NCI-H187 treated with DMSO at 0.1 percent for 48 hours (cell line): ENCODE measurements around the gene B4GALT7.
"Not testable (repeated sequence)": the region's sequence is repeated elsewhere in the genome, so short reads cannot be mapped to it uniquely, and the experiment has no call there.

Experiments used
- DNase-seq: peaks from one replicate; lab custom pipeline; 2025; lab: John Stamatoyannopoulos, UW

B4GALT7 gene

GRCh38 chr5:177609076-177610059 is 9.4 kb downstream of the B4GALT7 start:
- DNase-seq = no peak

GRCh38 chr5:177610131-177610769 is 10.3 kb downstream of the B4GALT7 start:
- no peak for DNase-seq

GRCh38 chr5:177610770-177611445 is 11.0 kb downstream of the B4GALT7 start:
- no peak for DNase-seq

- no peak for DNase-seq
These were observed 11.7 kb downstream of the B4GALT7 start for GRCh38 chr5:177611446-177612214.

- DNase-seq = no peak
These were observed 12.3 kb downstream of the B4GALT7 start for GRCh38 chr5:177612215-177612673.

GRCh38 chr5:177620560-177620959 is 20.6 kb downstream of the B4GALT7 start:
- DNase-seq = no peak

GRCh38 chr5:177624172-177624571 is 24.2 kb downstream of the B4GALT7 start:
- DNase-seq = not testable (repeated sequence)

- not testable (repeated sequence) for DNase-seq
These were observed 30.3 kb downstream of the B4GALT7 start for GRCh38 chr5:177630186-177630585.

GRCh38 chr5:177634912-177635311 is 35.0 kb downstream of the B4GALT7 start:
- not testable (repeated sequence) for DNase-seq

GRCh38 chr5:177645462-177645861 is 45.5 kb downstream of the B4GALT7 start:
- DNase-seq = not testable (repeated sequence)

- not testable (repeated sequence) for DNase-seq
These were observed 51.3 kb downstream of the B4GALT7 start for GRCh38 chr5:177651235-177651634.

GRCh38 chr5:177657846-177658245 is 57.9 kb downstream of the B4GALT7 start:
- DNase-seq = not testable (repeated sequence)

- DNase-seq = not testable (repeated sequence)
These were observed 58.6 kb downstream of the B4GALT7 start for GRCh38 chr5:177658542-177658941.
